ENCODE measurements around the gene RNF138.

GRCh38 chr18:32067375-32068167 is 24.1 kb upstream of the RNF138 start:
- TF ChIP-seq CTCF (IDR thresholded peaks at IDR 0.05) (no peak), POLR2A (IDR thresholded peaks at IDR 0.05) (no peak)

Measured in heart left ventricle (tissue), 13 donors.